ENCODE measurements around the gene ADD3. TPM values are rescaled to one million over a fixed set of nuclear protein-coding genes. Genes with fewer than 3 reads are reported as not detected.
"Not testable (repeated sequence)": the region's sequence is repeated elsewhere in the genome, so short reads cannot be mapped to it uniquely, and the experiment has no call there.

ADD3 gene
- total and polyA plus RNA-seq, 8 donors = 31.9 to 83.3 (median 47.2) TPM

DNA sequence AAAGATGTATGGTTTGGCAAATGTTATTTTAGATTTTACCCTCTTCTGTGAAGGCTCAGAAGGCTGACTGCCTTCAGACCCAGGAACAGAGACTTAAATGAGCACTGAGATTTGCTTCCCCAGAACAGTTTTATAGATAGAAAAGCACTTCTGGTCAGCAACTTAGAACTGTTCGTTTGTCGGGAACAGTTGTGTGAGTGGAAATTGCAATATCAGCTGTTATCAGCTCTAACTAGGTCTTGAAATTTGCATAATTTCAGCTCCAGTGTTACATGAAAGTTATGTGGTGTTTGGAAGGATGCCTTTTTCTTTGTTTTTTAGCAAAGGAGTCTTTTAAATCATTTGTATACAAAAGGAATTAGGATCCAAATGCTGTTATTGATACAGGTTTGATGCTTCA lies 115.8 kb downstream of the ADD3 start:
- 74 to 76% methylated on average over 2 of the region's 2 CpGs for WGBS, 2 donors
- no peak for DNase-seq
- Histone ChIP-seq H3K4me3 (no peak overlapping the region), H3K36me3 (peaks cover 0 to 36% (median 3%) of the 10 kb centered on the region in 3 donors), H3K4me1 (no peaks in the 10 kb centered on the region), H3K27ac (no peak overlapping the region), H3K27me3 (no peaks in the 10 kb centered on the region), H3K9me3 (no peaks in the 10 kb centered on the region)
- ATAC-seq = no peak
- no peak for TF ChIP-seq CTCF (IDR thresholded peaks at IDR 0.05)
- no peak for FAIRE-seq
- intact Hi-C loops (cut with DNase I) = loop anchor here in 1 of 3 donors (10.0 kb wide), 1 partner anchor 239 kb away; no protein-coding TSS in a partner anchor

GRCh38 chr10:110129490-110129889 lies 121.7 kb downstream of the ADD3 start:
- H3K4me3 ChIP-seq = no peak overlapping the region
- H3K27me3 ChIP-seq = no peaks in the 10 kb centered on the region
- TF ChIP-seq CTCF (IDR thresholded peaks at IDR 0.05) = no peak
- FAIRE-seq (no peak), ATAC-seq (no peak), DNase-seq (no peak)
- H3K36me3 ChIP-seq = peaks cover 0 to 39% (median 3%) of the 10 kb centered on the region in 3 donors
- no peaks in the 10 kb centered on the region for H3K4me1 ChIP-seq
- intact Hi-C loops (cut with DNase I) = loop anchor here in 1 of 3 donors (10.0 kb wide), 1 partner anchor 245 kb away; no protein-coding TSS in a partner anchor
- H3K9me3 ChIP-seq = no peaks in the 10 kb centered on the region
- H3K27ac ChIP-seq = no peak overlapping the region

GRCh38 chr10:110134917-110135316 lies 127.1 kb downstream of the ADD3 start:
- DNase-seq (no peak), ATAC-seq (no peak), FAIRE-seq (no peak)
- no peak overlapping the region for H3K4me3 ChIP-seq
- no peaks in the 10 kb centered on the region for H3K9me3 ChIP-seq
- H3K27ac ChIP-seq = no peak overlapping the region
- H3K36me3 ChIP-seq = peaks cover 0 to 27% (median 0%) of the 10 kb centered on the region in 3 donors
- WGBS, 2 donors = 44 to 53% methylated on average over 3 of the region's 3 CpGs
- H3K27me3 ChIP-seq = no peaks in the 10 kb centered on the region
- intact Hi-C loops (cut with DNase I) = loop anchor here in 2 of 3 donors (5.0 to 10.0 kb wide), 4 partner anchors 90 to 420 kb away; no protein-coding TSS in a partner anchor
- TF ChIP-seq CTCF (IDR thresholded peaks at IDR 0.05) = no peak
- peaks cover 0 to 13% (median 0%) of the 10 kb centered on the region in 3 donors for H3K4me1 ChIP-seq

GRCh38 chr10:110135836-110136235 lies 128.1 kb downstream of the ADD3 start:
- WGBS, 2 donors = 89 to 91% methylated on average over 6 of the region's 6 CpGs
- FAIRE-seq, H3K9me3 ChIP-seq, H3K27me3 ChIP-seq, ATAC-seq, H3K27ac ChIP-seq, DNase-seq, H3K4me3 ChIP-seq: not testable (repeated sequence)
- Histone ChIP-seq H3K4me1 (peaks cover 0 to 13% (median 0%) of the 10 kb centered on the region in 3 donors), H3K36me3 (peaks cover 0 to 19% (median 0%) of the 10 kb centered on the region in 3 donors)
- intact Hi-C loops (cut with DNase I) = loop anchor here in 2 of 3 donors (5.0 to 10.0 kb wide), 4 partner anchors 89 to 419 kb away; no protein-coding TSS in a partner anchor

GRCh38 chr10:110137142-110137545 lies 129.4 kb downstream of the ADD3 start:
- 0 to 1% methylated on average over 2 of the region's 2 CpGs for WGBS, 2 donors
- Histone ChIP-seq H3K4me3 (no peak overlapping the region), H3K4me1 (peaks cover 6 to 19% (median 6%) of the 10 kb centered on the region in 3 donors), H3K36me3 (peaks cover 0 to 6% (median 0%) of the 10 kb centered on the region in 3 donors), H3K27me3 (no peaks in the 10 kb centered on the region), H3K9me3 (no peaks in the 10 kb centered on the region), H3K27ac (peak overlapping the region in 2 of 4 donors; percentile 53 to 61)
- FAIRE-seq (peak; percentile 97), ATAC-seq (peak; percentile 83 to 95 (median 92)), DNase-seq (no peak)
- peak; percentile 73 to 84 (median 78) for TF ChIP-seq CTCF (IDR thresholded peaks at IDR 0.05)
- intact Hi-C loops (cut with DNase I) = loop anchor here in 2 of 3 donors (5.0 to 10.0 kb wide), 4 partner anchors 88 to 418 kb away; no protein-coding TSS in a partner anchor

All from pancreas (tissue), 10 donors.